ENCODE results near the gene SEMA5A.

- TF ChIP-seq, protein P1, sequence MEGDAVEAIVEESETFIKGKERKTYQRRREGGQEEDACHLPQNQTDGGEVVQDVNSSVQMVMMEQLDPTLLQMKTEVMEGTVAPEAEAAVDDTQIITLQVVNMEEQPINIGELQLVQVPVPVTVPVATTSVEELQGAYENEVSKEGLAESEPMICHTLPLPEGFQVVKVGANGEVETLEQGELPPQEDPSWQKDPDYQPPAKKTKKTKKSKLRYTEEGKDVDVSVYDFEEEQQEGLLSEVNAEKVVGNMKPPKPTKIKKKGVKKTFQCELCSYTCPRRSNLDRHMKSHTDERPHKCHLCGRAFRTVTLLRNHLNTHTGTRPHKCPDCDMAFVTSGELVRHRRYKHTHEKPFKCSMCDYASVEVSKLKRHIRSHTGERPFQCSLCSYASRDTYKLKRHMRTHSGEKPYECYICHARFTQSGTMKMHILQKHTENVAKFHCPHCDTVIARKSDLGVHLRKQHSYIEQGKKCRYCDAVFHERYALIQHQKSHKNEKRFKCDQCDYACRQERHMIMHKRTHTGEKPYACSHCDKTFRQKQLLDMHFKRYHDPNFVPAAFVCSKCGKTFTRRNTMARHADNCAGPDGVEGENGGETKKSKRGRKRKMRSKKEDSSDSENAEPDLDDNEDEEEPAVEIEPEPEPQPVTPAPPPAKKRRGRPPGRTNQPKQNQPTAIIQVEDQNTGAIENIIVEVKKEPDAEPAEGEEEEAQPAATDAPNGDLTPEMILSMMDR (IDR thresholded peaks at IDR 0.05): no peak
- TF ChIP-seq MXD4 (CRISPR knock-in tag; IDR thresholded peaks at IDR 0.05; ENCODE audit: borderline replicate concordance): no peak
- TF ChIP-seq, protein P2, sequence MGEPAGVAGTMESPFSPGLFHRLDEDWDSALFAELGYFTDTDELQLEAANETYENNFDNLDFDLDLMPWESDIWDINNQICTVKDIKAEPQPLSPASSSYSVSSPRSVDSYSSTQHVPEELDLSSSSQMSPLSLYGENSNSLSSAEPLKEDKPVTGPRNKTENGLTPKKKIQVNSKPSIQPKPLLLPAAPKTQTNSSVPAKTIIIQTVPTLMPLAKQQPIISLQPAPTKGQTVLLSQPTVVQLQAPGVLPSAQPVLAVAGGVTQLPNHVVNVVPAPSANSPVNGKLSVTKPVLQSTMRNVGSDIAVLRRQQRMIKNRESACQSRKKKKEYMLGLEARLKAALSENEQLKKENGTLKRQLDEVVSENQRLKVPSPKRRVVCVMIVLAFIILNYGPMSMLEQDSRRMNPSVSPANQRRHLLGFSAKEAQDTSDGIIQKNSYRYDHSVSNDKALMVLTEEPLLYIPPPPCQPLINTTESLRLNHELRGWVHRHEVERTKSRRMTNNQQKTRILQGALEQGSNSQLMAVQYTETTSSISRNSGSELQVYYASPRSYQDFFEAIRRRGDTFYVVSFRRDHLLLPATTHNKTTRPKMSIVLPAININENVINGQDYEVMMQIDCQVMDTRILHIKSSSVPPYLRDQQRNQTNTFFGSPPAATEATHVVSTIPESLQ (CRISPR knock-in tag; IDR thresholded peaks at IDR 0.05): no peak
Measured at GRCh38 chr5:9170026-9170425, 375.8 kb downstream of the SEMA5A start.

All from WTC11 (cell line).